Measurements from ENCODE around the gene SOX9.
"Not testable (repeated sequence)": the region's sequence is repeated elsewhere in the genome, so short reads cannot be mapped to it uniquely, and the experiment has no call there.

The SOX9 gene

DNA sequence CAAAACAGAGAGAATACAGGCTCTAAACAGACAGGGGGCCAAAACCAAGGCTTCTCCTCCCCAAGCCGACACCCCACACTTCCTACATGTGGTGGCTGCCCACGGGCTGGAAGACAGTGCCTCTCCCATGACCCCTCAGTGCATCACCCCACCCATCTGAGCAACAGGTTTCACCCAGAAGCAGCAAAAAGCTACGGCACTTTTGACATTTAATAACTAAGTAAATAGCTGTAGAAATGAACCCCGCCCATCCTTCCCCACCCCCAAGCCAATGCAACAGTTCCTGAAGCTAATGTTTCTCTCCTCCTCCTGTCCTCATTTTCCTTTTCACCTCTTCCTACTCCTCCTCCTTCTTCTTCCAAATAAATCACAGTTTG lies 9.9 kb upstream of the SOX9 start:
- no peak for DNase-seq (ENCODE audit: low read depth in 2 of 2, low spot score in 1 of 2)

DNA sequence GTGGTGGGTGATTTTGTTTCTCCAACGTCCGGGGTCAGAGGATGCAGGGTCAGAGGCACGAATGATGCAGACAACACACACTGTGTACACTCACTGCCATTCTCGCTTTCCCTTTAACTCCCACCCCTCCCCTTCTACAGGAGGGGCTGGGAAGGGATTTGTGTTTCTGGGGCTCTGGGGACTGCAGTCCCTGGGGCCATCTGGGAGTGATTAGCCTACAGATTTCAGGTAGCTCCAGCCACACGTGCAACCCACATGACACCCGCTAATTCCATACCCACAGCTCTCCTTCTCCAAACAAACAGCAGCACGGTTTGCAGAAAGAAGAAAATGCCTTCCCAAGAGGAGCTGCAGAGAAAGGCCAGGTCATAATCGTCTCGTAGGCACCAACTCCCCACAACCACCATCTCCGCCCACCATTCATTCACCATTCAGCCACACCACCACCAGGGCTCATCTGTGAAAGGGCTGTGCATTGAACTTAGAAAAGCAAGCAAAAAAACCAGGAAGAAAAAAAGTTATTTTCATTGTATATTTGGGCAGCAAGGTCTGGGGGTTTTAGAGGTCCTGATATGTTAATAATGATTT lies 9.4 kb upstream of the SOX9 start:
- DNase-seq (ENCODE audit: low read depth in 2 of 2, low spot score in 1 of 2) = no peak

DNA sequence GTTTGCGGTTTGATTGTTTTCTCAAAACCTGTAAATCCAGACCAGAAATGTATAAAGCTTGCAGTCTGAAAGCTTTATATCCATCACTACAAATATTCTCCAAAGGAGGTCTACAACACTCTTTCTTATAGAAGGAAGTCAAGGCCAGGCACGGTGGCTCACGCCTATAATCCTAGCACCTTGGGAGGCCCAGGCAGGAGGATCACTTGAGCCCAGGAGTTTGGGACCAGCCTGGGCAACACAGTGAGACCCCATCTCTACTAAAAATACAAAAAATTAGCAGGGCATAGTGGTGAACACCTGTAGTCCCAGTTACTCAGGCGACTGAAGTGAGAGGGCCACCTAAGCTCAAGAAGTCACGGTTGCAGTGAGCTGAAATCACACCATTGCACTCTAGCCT lies 8.9 kb upstream of the SOX9 start:
- DNase-seq (ENCODE audit: low read depth in 2 of 2, low spot score in 1 of 2) = not testable (repeated sequence)

DNA sequence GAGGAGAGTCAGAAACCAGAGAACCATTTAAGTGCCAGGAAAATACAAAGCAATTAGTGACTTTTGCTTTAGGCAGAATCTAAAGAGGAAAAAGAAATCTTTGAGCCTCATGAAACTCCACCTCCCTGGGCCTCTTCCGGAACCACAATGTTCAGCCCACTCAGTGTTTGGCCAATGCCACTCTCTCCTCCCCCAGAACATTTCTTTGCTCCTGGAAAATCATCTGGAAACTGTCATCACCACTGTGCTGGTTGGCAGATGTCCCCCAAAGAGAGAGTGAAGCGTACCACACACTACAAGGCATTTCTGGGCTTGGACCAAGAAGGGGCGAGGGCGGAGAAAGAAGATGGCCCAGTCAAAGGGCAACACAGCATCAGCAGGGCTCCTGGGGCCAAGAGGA lies 7.1 kb upstream of the SOX9 start:
- DNase-seq (ENCODE audit: low read depth in 2 of 2, low spot score in 1 of 2) = no peak

DNA sequence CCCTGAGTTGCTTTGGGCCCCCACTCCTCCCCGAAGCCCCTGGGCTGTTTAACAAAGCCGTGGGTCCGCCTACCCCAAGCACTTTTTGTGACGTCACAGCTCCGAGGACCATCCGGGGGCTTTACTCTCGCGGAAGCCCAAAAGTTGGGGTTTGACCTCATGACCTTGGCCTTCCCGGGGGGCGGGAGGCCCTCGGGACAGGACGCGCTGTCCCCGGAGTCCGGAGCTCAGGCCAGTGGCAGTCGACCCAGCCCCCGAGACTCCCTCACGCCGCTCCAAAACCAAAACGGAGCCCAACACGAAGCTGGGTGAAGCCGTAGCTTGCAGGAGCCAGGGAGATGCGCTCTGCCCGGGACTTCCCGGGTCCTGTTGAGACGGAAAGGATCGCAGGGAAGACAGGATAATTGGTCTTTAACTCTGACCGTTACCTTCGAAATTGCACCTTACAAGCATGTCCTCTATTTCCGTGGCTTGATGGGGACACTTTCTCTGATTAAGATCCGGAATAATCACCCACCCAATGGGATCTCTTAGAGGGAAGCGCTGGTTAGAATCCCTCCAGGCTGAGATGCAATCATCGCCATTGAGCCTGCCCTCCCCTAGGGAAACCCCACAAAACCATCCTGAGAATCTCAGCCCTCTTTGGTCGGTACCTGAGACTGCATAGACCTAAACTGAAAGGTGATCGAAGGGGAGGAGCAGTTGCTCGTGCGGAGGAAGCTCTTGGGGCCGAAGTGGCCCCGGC lies 4.9 kb upstream of the SOX9 start:
- DNase-seq (ENCODE audit: low read depth in 2 of 2, low spot score in 1 of 2) = no peak

DNA sequence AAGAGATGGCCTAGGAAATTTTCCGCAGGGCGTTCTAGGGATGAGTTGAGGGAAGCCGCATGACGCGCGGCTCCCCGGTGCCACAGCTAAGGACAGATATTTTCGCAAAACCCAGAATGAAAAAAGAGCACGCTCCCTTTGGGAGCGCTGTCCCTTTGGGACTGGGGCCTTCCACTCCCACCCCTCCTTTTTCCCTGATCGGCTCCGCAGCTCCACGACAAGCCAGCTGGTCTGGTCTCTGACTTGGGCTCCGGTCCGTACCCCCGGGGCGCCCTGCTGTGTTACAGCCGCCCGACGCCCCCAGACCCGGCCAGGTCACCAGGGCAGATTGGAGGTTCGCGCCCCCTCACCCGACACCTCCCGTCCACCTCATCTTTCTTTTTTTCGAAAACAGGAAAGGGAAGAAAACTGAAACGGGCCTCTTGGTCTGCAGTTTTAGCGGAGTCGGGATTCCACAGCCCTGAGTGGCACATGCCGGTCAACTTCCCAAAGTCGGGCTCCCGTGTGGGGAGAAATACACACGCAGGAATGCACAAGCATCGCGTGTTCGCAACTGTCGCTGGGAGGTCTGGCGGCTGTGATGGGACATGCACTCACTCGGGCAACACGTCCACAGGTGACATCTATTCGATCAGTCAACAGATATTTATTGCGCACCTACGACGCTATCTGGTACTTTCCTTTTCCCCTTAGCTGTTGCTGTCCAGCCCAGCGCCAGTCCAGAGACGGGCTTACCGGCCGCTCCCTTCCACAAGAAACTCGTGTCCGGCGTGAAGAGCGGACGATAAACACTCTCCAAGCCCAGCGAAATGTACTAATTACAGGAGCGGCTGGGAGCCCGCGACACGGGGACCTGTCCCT lies 3.9 kb upstream of the SOX9 start:
- no peak for DNase-seq (ENCODE audit: low read depth in 2 of 2, low spot score in 1 of 2)

- no peak for DNase-seq (ENCODE audit: low read depth in 2 of 2, low spot score in 1 of 2)
Measured at GRCh38 chr17:72117535-72118334, 3.1 kb upstream of the SOX9 start.

DNA sequence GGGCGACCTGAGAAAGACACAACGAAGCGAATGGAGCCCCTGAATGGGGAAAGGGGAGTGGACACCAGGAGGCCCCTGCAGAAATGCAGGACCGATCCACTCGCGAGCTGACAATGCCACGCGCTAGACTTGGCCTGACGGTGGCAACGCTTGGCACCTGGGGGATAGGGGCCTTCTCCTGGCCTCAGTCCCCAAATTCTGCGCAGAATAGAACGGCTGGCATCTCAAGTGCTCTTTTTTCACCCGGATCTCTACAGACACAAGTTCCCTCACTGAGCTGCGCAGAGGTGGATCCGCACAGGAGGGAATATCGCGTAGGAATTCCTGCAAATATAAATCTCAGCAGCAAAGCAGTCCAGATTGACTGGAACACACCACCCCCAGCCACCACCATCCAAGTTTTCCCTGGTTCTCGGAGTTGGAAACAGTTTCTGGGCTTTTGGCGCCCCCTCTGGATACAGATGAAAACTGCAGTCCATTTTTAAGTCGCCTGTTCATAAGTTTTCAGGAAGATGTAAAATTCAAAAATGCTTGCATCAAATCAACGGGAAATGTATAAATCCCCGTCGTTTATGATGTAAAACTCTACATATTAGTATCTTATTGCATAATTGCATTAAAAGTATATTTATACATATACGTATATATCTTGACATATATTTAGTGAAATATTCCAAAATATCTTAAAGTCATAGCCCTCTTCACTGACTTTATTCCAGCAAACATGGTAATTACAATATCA lies 2.3 kb upstream of the SOX9 start:
- no peak for DNase-seq (ENCODE audit: low read depth in 2 of 2, low spot score in 1 of 2)

DNA sequence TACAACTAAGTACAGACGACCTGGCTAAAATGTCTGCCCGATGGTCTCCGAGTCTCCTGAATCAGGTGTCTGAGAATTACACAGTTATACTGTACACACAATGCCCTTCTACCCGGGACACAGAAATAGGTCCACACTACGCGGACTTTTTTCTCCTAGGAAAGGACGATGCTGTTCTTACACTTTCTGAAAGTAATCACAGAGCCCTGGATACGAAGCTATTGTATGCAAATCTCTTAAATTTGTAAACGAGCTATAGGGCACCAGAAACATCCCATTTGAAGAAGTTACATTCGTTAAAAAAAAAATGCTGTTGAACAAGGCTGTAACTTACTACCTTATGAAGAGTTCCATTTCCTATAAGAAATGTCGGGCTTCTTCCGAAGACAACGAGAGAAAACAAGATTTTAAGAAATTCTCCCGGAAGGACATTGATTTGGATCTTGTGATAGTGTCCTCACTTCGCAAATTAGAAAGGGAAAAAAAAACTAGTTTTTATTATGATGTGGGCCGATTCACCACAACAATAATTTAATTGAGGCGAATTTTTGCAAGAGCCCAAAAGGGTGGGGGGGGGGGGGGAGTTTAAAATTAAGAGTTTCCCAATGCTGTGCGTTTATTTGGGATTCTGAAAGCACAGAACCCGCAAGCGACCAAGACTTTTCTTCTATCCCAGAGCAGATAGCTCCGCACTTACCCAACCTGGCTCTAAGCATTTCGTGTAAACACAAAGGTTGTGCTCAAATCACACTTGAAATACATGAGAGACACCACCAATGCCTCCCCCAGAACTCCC lies 1.5 kb upstream of the SOX9 start:
- no peak for DNase-seq (ENCODE audit: low read depth in 2 of 2, low spot score in 1 of 2)

DNA sequence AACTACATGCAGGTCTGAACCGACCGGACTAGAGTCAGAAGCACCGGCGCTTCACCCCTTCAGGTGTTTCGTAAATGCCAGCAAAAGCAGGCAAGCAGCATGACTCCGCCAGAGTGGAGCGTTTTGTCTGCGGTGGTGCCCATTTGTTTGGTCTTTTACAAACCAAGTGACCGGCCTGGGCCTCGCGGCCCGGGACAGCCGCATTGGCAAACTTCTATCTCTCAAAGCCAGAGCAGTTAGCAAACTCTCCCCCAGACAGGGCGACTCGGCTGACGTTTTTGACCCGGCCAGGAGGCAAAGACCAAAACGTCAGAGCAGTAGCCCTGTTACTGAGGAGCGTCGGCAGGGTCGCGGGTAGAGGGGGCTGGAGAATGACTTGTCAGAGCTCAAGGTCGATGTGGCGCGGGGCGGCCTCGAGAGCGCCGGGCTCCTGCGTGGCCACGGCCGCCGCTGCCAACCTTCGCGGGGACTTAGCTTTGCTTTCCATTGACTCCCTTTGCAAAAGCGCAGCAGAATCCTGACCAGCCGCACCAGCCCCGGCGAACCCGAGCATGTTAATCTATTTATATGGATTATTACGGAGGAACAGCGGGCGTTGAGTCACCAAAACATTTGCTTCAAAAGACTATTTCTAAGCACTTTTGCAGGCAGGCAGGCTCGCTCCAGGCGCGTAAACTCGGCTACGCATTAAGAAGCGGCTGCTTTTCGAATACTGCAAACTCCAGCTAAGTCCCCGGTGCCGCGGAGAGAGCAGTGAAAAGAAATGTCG lies 763 bp upstream of the SOX9 start:
- no peak for DNase-seq (ENCODE audit: low read depth in 2 of 2, low spot score in 1 of 2)

DNA sequence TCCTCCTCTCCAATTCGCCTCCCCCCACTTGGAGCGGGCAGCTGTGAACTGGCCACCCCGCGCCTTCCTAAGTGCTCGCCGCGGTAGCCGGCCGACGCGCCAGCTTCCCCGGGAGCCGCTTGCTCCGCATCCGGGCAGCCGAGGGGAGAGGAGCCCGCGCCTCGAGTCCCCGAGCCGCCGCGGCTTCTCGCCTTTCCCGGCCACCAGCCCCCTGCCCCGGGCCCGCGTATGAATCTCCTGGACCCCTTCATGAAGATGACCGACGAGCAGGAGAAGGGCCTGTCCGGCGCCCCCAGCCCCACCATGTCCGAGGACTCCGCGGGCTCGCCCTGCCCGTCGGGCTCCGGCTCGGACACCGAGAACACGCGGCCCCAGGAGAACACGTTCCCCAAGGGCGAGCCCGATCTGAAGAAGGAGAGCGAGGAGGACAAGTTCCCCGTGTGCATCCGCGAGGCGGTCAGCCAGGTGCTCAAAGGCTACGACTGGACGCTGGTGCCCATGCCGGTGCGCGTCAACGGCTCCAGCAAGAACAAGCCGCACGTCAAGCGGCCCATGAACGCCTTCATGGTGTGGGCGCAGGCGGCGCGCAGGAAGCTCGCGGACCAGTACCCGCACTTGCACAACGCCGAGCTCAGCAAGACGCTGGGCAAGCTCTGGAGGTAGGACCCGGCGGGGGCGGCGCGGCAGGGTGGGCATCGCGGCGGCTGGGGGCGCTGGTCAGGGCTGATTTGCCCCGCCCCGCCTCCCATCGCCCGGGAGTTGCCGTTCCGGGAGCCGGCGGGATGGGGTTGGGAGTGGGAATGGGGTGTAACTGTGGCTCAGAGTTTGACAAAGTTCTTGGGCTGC lies 567 bp downstream of the SOX9 start:
- no peak for DNase-seq (ENCODE audit: low read depth in 2 of 2, low spot score in 1 of 2)

- DNase-seq (ENCODE audit: low read depth in 2 of 2, low spot score in 1 of 2) = no peak
Measured at GRCh38 chr17:72122010-72122764, 1.4 kb downstream of the SOX9 start.

DNA sequence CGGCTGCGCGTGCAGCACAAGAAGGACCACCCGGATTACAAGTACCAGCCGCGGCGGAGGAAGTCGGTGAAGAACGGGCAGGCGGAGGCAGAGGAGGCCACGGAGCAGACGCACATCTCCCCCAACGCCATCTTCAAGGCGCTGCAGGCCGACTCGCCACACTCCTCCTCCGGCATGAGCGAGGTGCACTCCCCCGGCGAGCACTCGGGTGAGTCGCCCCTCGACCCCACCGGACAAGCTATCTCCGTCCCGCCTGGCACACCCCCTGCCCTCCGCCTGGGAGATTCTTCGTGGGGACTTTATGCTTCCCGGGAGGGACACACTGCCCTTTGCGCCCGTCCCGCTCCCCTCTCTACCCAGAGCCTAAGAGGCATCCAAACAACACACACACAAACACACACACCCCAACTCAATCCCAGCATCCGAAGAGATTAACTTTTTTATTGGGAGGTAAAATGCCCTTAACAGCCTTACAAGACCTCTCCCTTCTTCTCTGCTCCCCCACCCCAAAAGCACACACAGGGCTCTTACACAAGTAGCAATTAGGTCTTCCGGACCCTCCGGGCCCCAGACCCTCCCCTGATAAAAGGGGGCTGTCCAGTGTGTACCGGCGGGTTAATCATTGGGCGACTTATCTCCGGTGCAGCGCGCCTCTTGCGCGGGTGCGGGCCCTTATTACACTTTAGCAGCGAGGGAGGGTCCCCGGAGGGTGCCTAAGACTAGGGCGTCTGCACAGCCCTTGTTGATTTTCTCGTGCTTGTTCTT lies 2.1 kb downstream of the SOX9 start:
- DNase-seq (ENCODE audit: low read depth in 2 of 2, low spot score in 1 of 2) = no peak

GRCh38 chr17:72123530-72124437 lies 3.0 kb downstream of the SOX9 start:
- DNase-seq (ENCODE audit: low read depth in 2 of 2, low spot score in 1 of 2) = no peak

DNA sequence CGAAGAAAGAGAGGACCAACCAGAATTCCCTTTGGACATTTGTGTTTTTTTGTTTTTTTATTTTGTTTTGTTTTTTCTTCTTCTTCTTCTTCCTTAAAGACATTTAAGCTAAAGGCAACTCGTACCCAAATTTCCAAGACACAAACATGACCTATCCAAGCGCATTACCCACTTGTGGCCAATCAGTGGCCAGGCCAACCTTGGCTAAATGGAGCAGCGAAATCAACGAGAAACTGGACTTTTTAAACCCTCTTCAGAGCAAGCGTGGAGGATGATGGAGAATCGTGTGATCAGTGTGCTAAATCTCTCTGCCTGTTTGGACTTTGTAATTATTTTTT lies 3.6 kb downstream of the SOX9 start:
- no peak for DNase-seq (ENCODE audit: low read depth in 2 of 2, low spot score in 1 of 2)

GRCh38 chr17:72125226-72125651 lies 4.4 kb downstream of the SOX9 start:
- no peak for DNase-seq (ENCODE audit: low read depth in 2 of 2, low spot score in 1 of 2)
